Measurements from ENCODE around the gene PLEKHD1.

DNA sequence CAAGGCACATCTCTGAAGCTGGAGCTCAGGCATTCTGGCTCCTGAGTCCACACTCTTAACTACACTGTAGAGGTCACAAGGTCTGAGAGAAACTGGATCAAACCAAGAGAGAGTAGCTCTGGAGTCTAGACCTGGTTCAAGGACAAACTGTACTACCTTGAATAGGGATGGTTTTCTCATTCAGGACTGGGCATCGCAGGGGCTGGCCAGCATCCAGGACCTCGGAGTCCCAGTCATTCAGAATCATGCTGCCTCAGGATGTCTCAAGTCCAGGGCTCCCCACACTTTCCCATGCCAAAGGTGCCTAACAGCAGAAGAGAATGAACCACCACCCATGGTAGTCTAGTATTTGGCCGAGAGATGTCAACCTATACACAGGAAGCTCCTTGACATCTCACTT is 13.1 kb upstream of the PLEKHD1 start:
- TF ChIP-seq POLR2A (IDR thresholded peaks at IDR 0.05; ENCODE audit: low read length) (no peak), GATA1 (IDR thresholded peaks at IDR 0.05; ENCODE audit: low read depth, low read length) (no peak)

Data from erythroblast (primary cell).